Nephron progenitor cell (in vitro differentiated cells): ENCODE measurements around the gene DIPK1B.

ENCODE experiments used
- DNase-seq: peaks from one replicate; pipeline ENCODE4 v3.0.0; 2021
- H3K27ac Mint-ChIP-seq: 2 replicates; pipeline ENCODE4 v1.8.0; 2021; ENCODE audit warnings: mild to moderate bottlenecking, moderate library complexity, mixed read lengths
- H3K27me3 Mint-ChIP-seq: 2 replicates; pipeline ENCODE4 v1.8.0; 2021; ENCODE audit warnings: mild to moderate bottlenecking, low read depth, mixed read lengths; ENCODE audit not compliant: poor library complexity
- H3K36me3 Mint-ChIP-seq: 2 replicates; pipeline ENCODE4 v1.8.0; 2021; ENCODE audit warnings: low read depth, mixed read lengths
- H3K4me1 Mint-ChIP-seq: 2 replicates; pipeline ENCODE4 v1.8.0; 2021; ENCODE audit warnings: mixed read lengths
- H3K4me3 Mint-ChIP-seq: 2 replicates; pipeline ENCODE4 v1.8.0; 2021; ENCODE audit warnings: mild to moderate bottlenecking, moderate library complexity, mixed read lengths
- H3K9me3 Mint-ChIP-seq: 2 replicates; pipeline ENCODE4 v1.8.0; 2021; ENCODE audit warnings: mild to moderate bottlenecking, moderate library complexity, mixed read lengths
- CTCF ChIP-seq: fragments of 200-600 bp; sonication (generic); IDR thresholded peaks from 2 replicates; pipeline ENCODE4 v1.5.0; 2021; ENCODE audit warnings: antibody characterized with exemption

Gene DIPK1B

GRCh38 chr9:136665704-136666371 is 46.5 kb upstream of the DIPK1B start:
- Mint-ChIP-seq H3K4me3 (no peak overlapping the region), H3K36me3 (no peaks in the 10 kb centered on the region), H3K27me3 (no peaks in the 10 kb centered on the region), H3K27ac (no peak overlapping the region), H3K9me3 (no peaks in the 10 kb centered on the region), H3K4me1 (peaks cover 31% of the 10 kb centered on the region)
- DNase-seq = peak; percentile 67
- TF ChIP-seq CTCF = no peak

- DNase-seq = no peak
- Mint-ChIP-seq H3K9me3 (no peaks in the 10 kb centered on the region), H3K4me3 (peak overlapping the region; percentile 75), H3K4me1 (peaks cover 33% of the 10 kb centered on the region), H3K27ac (no peak overlapping the region), H3K27me3 (no peaks in the 10 kb centered on the region), H3K36me3 (no peaks in the 10 kb centered on the region)
- TF ChIP-seq CTCF = no peak
Observed at GRCh38 chr9:136666372-136667213, 45.8 kb upstream of the DIPK1B start.

- Mint-ChIP-seq H3K27me3 (no peaks in the 10 kb centered on the region), H3K4me3 (no peak overlapping the region)
Observed at GRCh38 chr9:136667214-136667939, 45.0 kb upstream of the DIPK1B start.

GRCh38 chr9:136667940-136668760 is 44.2 kb upstream of the DIPK1B start:
- Mint-ChIP-seq H3K4me3 (no peak overlapping the region), H3K27me3 (no peaks in the 10 kb centered on the region), H3K9me3 (no peaks in the 10 kb centered on the region), H3K27ac (no peak overlapping the region), H3K4me1 (peaks cover 45% of the 10 kb centered on the region), H3K36me3 (no peaks in the 10 kb centered on the region)
- no peak for DNase-seq
- TF ChIP-seq CTCF = no peak

More at GRCh38 chr9:136667214-136667939, 45.0 kb upstream of the DIPK1B start:
- no peak for TF ChIP-seq CTCF
- peak; percentile 52 for DNase-seq
- peaks cover 41% of the 10 kb centered on the region for H3K4me1 Mint-ChIP-seq
- no peaks in the 10 kb centered on the region for H3K36me3 Mint-ChIP-seq
- H3K27ac Mint-ChIP-seq = no peak overlapping the region
- no peaks in the 10 kb centered on the region for H3K9me3 Mint-ChIP-seq

- H3K36me3 Mint-ChIP-seq = no peaks in the 10 kb centered on the region
- H3K27ac Mint-ChIP-seq = no peak overlapping the region
- peaks cover 34% of the 10 kb centered on the region for H3K4me1 Mint-ChIP-seq
- no peak for TF ChIP-seq CTCF
- no peak for DNase-seq
- no peaks in the 10 kb centered on the region for H3K9me3 Mint-ChIP-seq
- H3K4me3 Mint-ChIP-seq = peak overlapping the region; percentile 20
- H3K27me3 Mint-ChIP-seq = no peaks in the 10 kb centered on the region
Observed at GRCh38 chr9:136668983-136669790, 43.2 kb upstream of the DIPK1B start.
